ENCODE measurements around the gene CCL17.

The CCL17 gene

GRCh38 chr16:57413301-57413730 is 8.7 kb downstream of the CCL17 start:
- no peak overlapping the region for H4K91ac ChIP-seq (ENCODE audit: low read length)
- no peak overlapping the region for H2BK120ac ChIP-seq (ENCODE audit: low read depth, low read length)
- H3K4me2 ChIP-seq (ENCODE audit: low read length, poor library complexity, severe bottlenecking) = no peak overlapping the region
- H3K4me1 ChIP-seq (ENCODE audit: control insufficient read depth, insufficient read depth, low read depth, low read length) = peaks cover 9% of the 10 kb centered on the region
- no peak overlapping the region for H2BK12ac ChIP-seq (ENCODE audit: low read length in 2 of 2)
- DNase-seq = no peak
- H2AK5ac ChIP-seq (ENCODE audit: low read length, severe bottlenecking) = no peak overlapping the region
- no peaks in the 10 kb centered on the region for H3K36me3 ChIP-seq (ENCODE audit: control insufficient read depth in 1 of 2, insufficient read depth in 2 of 2, low read depth in 1 of 2, low read length in 2 of 2)
- WGBS = 91% methylated on average over 5 of the region's 5 CpGs
- H3K9me3 ChIP-seq (ENCODE audit: control insufficient read depth, low read length) = no peaks in the 10 kb centered on the region
- H3K4ac ChIP-seq (ENCODE audit: low read depth in 1 of 2, low read length in 2 of 2) = no peak overlapping the region
- H3K18ac ChIP-seq (ENCODE audit: low read depth in 1 of 2, low read length in 2 of 2) = no peak overlapping the region
- H2AFZ ChIP-seq (ENCODE audit: low read depth, low read length) = no peak overlapping the region
- H4K8ac ChIP-seq (ENCODE audit: low read length) = no peak overlapping the region
- H3K27ac ChIP-seq (ENCODE audit: low read length, poor library complexity, severe bottlenecking) = no peak overlapping the region
- H3K4me3 ChIP-seq (ENCODE audit: insufficient read depth in 1 of 2, low read depth in 1 of 2, low read length in 2 of 2) = no peak overlapping the region
- H3K14ac ChIP-seq (ENCODE audit: low read length in 2 of 2) = no peak overlapping the region
- no peak overlapping the region for H2BK15ac ChIP-seq (ENCODE audit: low read depth, poor library complexity, severe bottlenecking)
- no peak overlapping the region for H3K23ac ChIP-seq (ENCODE audit: low read length in 2 of 2)
- peaks cover 23 to 62% of the 10 kb centered on the region in 2 experiments for H3K27me3 ChIP-seq (ENCODE audit: control insufficient read depth in 1 of 2, insufficient read depth in 1 of 2, low read length in 2 of 2)
- no peak overlapping the region for H2BK5ac ChIP-seq (ENCODE audit: low read depth, low read length, poor library complexity, severe bottlenecking)
- no peaks in the 10 kb centered on the region for H3K79me1 ChIP-seq (replicated peaks; ENCODE audit: low read length, poor library complexity, severe bottlenecking)
- H3K9ac ChIP-seq (ENCODE audit: low read length) = no peak overlapping the region

GRCh38 chr16:57413733-57414132 is 9.2 kb downstream of the CCL17 start:
- 70% methylated on average over 5 of the region's 7 CpGs for WGBS
- Histone ChIP-seq H4K91ac (ENCODE audit: low read length) (no peak overlapping the region), H3K4me1 (ENCODE audit: control insufficient read depth, insufficient read depth, low read depth, low read length) (peaks cover 9% of the 10 kb centered on the region), H3K4ac (ENCODE audit: low read depth in 1 of 2, low read length in 2 of 2) (no peak overlapping the region), H3K27ac (ENCODE audit: low read length, poor library complexity, severe bottlenecking) (no peak overlapping the region), H2BK15ac (ENCODE audit: low read depth, poor library complexity, severe bottlenecking) (no peak overlapping the region), H2BK5ac (ENCODE audit: low read depth, low read length, poor library complexity, severe bottlenecking) (no peak overlapping the region), H3K36me3 (ENCODE audit: control insufficient read depth in 1 of 2, insufficient read depth in 2 of 2, low read depth in 1 of 2, low read length in 2 of 2) (no peaks in the 10 kb centered on the region), H3K23ac (ENCODE audit: low read length in 2 of 2) (no peak overlapping the region), H3K9me3 (ENCODE audit: control insufficient read depth, low read length) (no peaks in the 10 kb centered on the region), H3K27me3 (ENCODE audit: control insufficient read depth in 1 of 2, insufficient read depth in 1 of 2, low read length in 2 of 2) (peaks cover 23 to 62% of the 10 kb centered on the region in 2 experiments), H2BK12ac (ENCODE audit: low read length in 2 of 2) (no peak overlapping the region), H4K8ac (ENCODE audit: low read length) (no peak overlapping the region), H2AK5ac (ENCODE audit: low read length, severe bottlenecking) (no peak overlapping the region), H3K18ac (ENCODE audit: low read depth in 1 of 2, low read length in 2 of 2) (no peak overlapping the region), H3K4me3 (ENCODE audit: insufficient read depth in 1 of 2, low read depth in 1 of 2, low read length in 2 of 2) (no peak overlapping the region), H3K79me1 (replicated peaks; ENCODE audit: low read length, poor library complexity, severe bottlenecking) (no peaks in the 10 kb centered on the region), H2BK120ac (ENCODE audit: low read depth, low read length) (no peak overlapping the region), H2AFZ (ENCODE audit: low read depth, low read length) (no peak overlapping the region), H3K4me2 (ENCODE audit: low read length, poor library complexity, severe bottlenecking) (no peak overlapping the region), H3K9ac (ENCODE audit: low read length) (no peak overlapping the region), H3K14ac (ENCODE audit: low read length in 2 of 2) (no peak overlapping the region)
- no peak for DNase-seq

- DNase-seq = no peak
- Histone ChIP-seq H2AFZ (ENCODE audit: low read depth, low read length) (peak overlapping the region; percentile 65), H3K79me1 (replicated peaks; ENCODE audit: low read length, poor library complexity, severe bottlenecking) (no peaks in the 10 kb centered on the region), H3K4ac (ENCODE audit: low read depth in 1 of 2, low read length in 2 of 2) (peak overlapping the region in 1 of 2 experiments; percentile 21), H2AK5ac (ENCODE audit: low read length, severe bottlenecking) (no peak overlapping the region), H3K4me2 (ENCODE audit: low read length, poor library complexity, severe bottlenecking) (no peak overlapping the region), H2BK120ac (ENCODE audit: low read depth, low read length) (no peak overlapping the region), H3K27ac (ENCODE audit: low read length, poor library complexity, severe bottlenecking) (no peak overlapping the region), H3K14ac (ENCODE audit: low read length in 2 of 2) (no peak overlapping the region), H3K36me3 (ENCODE audit: control insufficient read depth in 1 of 2, insufficient read depth in 2 of 2, low read depth in 1 of 2, low read length in 2 of 2) (no peaks in the 10 kb centered on the region), H3K23ac (ENCODE audit: low read length in 2 of 2) (no peak overlapping the region), H4K91ac (ENCODE audit: low read length) (peak overlapping the region; percentile 90), H3K9me3 (ENCODE audit: control insufficient read depth, low read length) (no peaks in the 10 kb centered on the region), H3K4me3 (ENCODE audit: insufficient read depth in 1 of 2, low read depth in 1 of 2, low read length in 2 of 2) (no peak overlapping the region), H3K9ac (ENCODE audit: low read length) (no peak overlapping the region), H2BK12ac (ENCODE audit: low read length in 2 of 2) (peak overlapping the region in 1 of 2 experiments; percentile 87), H2BK15ac (ENCODE audit: low read depth, poor library complexity, severe bottlenecking) (peak overlapping the region; percentile 91), H2BK5ac (ENCODE audit: low read depth, low read length, poor library complexity, severe bottlenecking) (no peak overlapping the region), H3K27me3 (ENCODE audit: control insufficient read depth in 1 of 2, insufficient read depth in 1 of 2, low read length in 2 of 2) (peaks cover 7 to 42% of the 10 kb centered on the region in 2 experiments), H3K4me1 (ENCODE audit: control insufficient read depth, insufficient read depth, low read depth, low read length) (peaks cover 12% of the 10 kb centered on the region), H4K8ac (ENCODE audit: low read length) (peak overlapping the region; percentile 95), H3K18ac (ENCODE audit: low read depth in 1 of 2, low read length in 2 of 2) (peak overlapping the region; percentile 74 to 82)
- WGBS = 85% methylated on average over 15 of the region's 16 CpGs
These were observed 11.5 kb downstream of the CCL17 start for GRCh38 chr16:57416084-57416483.

GRCh38 chr16:57419506-57419905 is 14.9 kb downstream of the CCL17 start:
- Histone ChIP-seq H3K9ac (ENCODE audit: low read length) (no peak overlapping the region), H2BK5ac (ENCODE audit: low read depth, low read length, poor library complexity, severe bottlenecking) (no peak overlapping the region), H3K18ac (ENCODE audit: low read depth in 1 of 2, low read length in 2 of 2) (peak overlapping the region in 1 of 2 experiments; percentile 3), H4K8ac (ENCODE audit: low read length) (no peak overlapping the region), H3K4me3 (ENCODE audit: insufficient read depth in 1 of 2, low read depth in 1 of 2, low read length in 2 of 2) (no peak overlapping the region), H3K4ac (ENCODE audit: low read depth in 1 of 2, low read length in 2 of 2) (no peak overlapping the region), H2AK5ac (ENCODE audit: low read length, severe bottlenecking) (no peak overlapping the region), H4K91ac (ENCODE audit: low read length) (no peak overlapping the region), H3K79me1 (replicated peaks; ENCODE audit: low read length, poor library complexity, severe bottlenecking) (no peaks in the 10 kb centered on the region), H3K27ac (ENCODE audit: low read length, poor library complexity, severe bottlenecking) (no peak overlapping the region), H3K36me3 (ENCODE audit: control insufficient read depth in 1 of 2, insufficient read depth in 2 of 2, low read depth in 1 of 2, low read length in 2 of 2) (no peaks in the 10 kb centered on the region), H3K9me3 (ENCODE audit: control insufficient read depth, low read length) (no peaks in the 10 kb centered on the region), H2AFZ (ENCODE audit: low read depth, low read length) (no peak overlapping the region), H2BK120ac (ENCODE audit: low read depth, low read length) (no peak overlapping the region), H2BK12ac (ENCODE audit: low read length in 2 of 2) (no peak overlapping the region), H3K23ac (ENCODE audit: low read length in 2 of 2) (no peak overlapping the region), H3K4me1 (ENCODE audit: control insufficient read depth, insufficient read depth, low read depth, low read length) (peaks cover 12% of the 10 kb centered on the region), H3K4me2 (ENCODE audit: low read length, poor library complexity, severe bottlenecking) (no peak overlapping the region), H3K14ac (ENCODE audit: low read length in 2 of 2) (no peak overlapping the region), H2BK15ac (ENCODE audit: low read depth, poor library complexity, severe bottlenecking) (no peak overlapping the region), H3K27me3 (ENCODE audit: control insufficient read depth in 1 of 2, insufficient read depth in 1 of 2, low read length in 2 of 2) (peaks cover 0 to 13% of the 10 kb centered on the region in 2 experiments)
- DNase-seq = no peak
- 88% methylated on average over 6 of the region's 6 CpGs for WGBS
